Left cardiac atrium (tissue), 2 donors: ENCODE measurements around the gene DZIP1. TPM values are rescaled to one million over a fixed set of nuclear protein-coding genes. Genes with fewer than 3 reads are reported as not detected.

Experiments used
- total RNA-seq, 2 donors: library from RNA; stranded (reverse); fragmentation: NEBNext Ultra II Directional; extraction: Animal tissue kit (Norgen Biotek cat#: 25700); gene quantifications; one replicate each; pipeline ENCODE4 v1.2.1, GENCODE V29; 2021
- donor health status: DM: no; HTN: yes; CAD: no; lungs with severe emphysema.
- donor health status: DM: yes; HTN: yes; CAD: no.

The DZIP1 gene
- total RNA-seq, 2 donors from 2014 or later, result 5.4 to 7.6 TPM

Other genes with a start within 250 kb of the DZIP1 start
- not detected for gene CLDN10, start 92.0 kb downstream of the DZIP1 start, total RNA-seq
- gene DNAJC3, start 32.4 kb upstream of the DZIP1 start, total RNA-seq, result 10 to 100 TPM; 37.2 to 45.7 TPM